IMR-90 (cell line): ENCODE results near the gene TMPRSS13. TPM values are rescaled to one million over a fixed set of nuclear protein-coding genes. Genes with fewer than 3 reads are reported as not detected.

Source experiments
- ATAC-seq: fragments of 200-7000 bp; cut with Tn5 transposase; 2 replicates; pipeline ENCODE4 v1.9.1; 2020; ENCODE audit warnings: low read depth, mild to moderate bottlenecking, moderate library complexity
- BruUV-seq: library from RNA; stranded (reverse); fragments of 400-500 nt; replicated peaks from 2 replicates; lab custom pipeline; 2021; lab: Mats Ljungman, UMichigan
- CTCF ChIA-PET: fragments of 300-600 bp; formaldehyde crosslinking; extraction: SDS; loops from one replicate; lab custom pipeline; 2021; ENCODE audit warnings: antibody characterized with exemption; lab: Yijun Ruan, JAX
- POLR2A ChIA-PET: fragments of 300-600 bp; sonication (Branson Sonifier 250); formaldehyde crosslinking; loops from one replicate; lab custom pipeline; 2022; ENCODE audit warnings: antibody characterized with exemption; ENCODE audit not compliant: unreplicated experiment; lab: Charles Lee
- DNase-seq: peaks from one replicate; pipeline ENCODE4 v3.0.0; 2013
- H2AFZ ChIP-seq: replicated peaks from 2 replicates; pipeline ENCODE3; 2013; ENCODE audit warnings: low read length, mild to moderate bottlenecking; ENCODE audit not compliant: poor library complexity
- H2AK5ac ChIP-seq: 2 replicates; pipeline ENCODE4 v1.6.1; 2013; ENCODE audit warnings: low read depth, low read length, inconsistent platforms
- H2AK9ac ChIP-seq: replicated peaks from 2 replicates; pipeline ENCODE3; 2013; ENCODE audit warnings: mild to moderate bottlenecking, low read depth, low read length, moderate library complexity; ENCODE audit not compliant: poor library complexity
- H2BK120ac ChIP-seq: 2 replicates; pipeline ENCODE4 v1.6.1; 2013; ENCODE audit warnings: low read depth, low read length, inconsistent platforms
- H2BK15ac ChIP-seq: 3 replicates; pipeline ENCODE4 v1.6.1; 2013; ENCODE audit warnings: low read depth, low read length, inconsistent platforms
- H2BK20ac ChIP-seq: 2 replicates; pipeline ENCODE4 v1.6.1; 2013; ENCODE audit warnings: low read depth, mild to moderate bottlenecking, inconsistent platforms, low read length, moderate library complexity
- H2BK5ac ChIP-seq: 2 replicates; pipeline ENCODE4 v1.6.1; 2013; ENCODE audit warnings: mild to moderate bottlenecking, low read depth, low read length, inconsistent platforms; ENCODE audit not compliant: poor library complexity, severe bottlenecking
- H3K14ac ChIP-seq: replicated peaks from 2 replicates; pipeline ENCODE4 v1.6.1; 2013; ENCODE audit warnings: low read depth, low read length, inconsistent platforms
- H3K18ac ChIP-seq: 2 replicates; pipeline ENCODE4 v1.6.1; 2013; ENCODE audit warnings: low read depth, low read length, control low read depth
- H3K23ac ChIP-seq: 2 replicates; pipeline ENCODE4 v1.6.1; 2013; ENCODE audit warnings: low read depth, low read length, inconsistent platforms
- H3K27ac ChIP-seq: 2 replicates; pipeline ENCODE4 v1.5.1; 2013; ENCODE audit warnings: mild to moderate bottlenecking, control low read depth, low read length; ENCODE audit not compliant: insufficient read depth
- H3K27me3 ChIP-seq: 2 replicates; pipeline ENCODE4 v1.6.1; 2013; ENCODE audit warnings: low read length; ENCODE audit not compliant: control insufficient read depth, insufficient read depth
- H3K36me3 ChIP-seq: 2 replicates; pipeline ENCODE4 v1.6.1; 2013; ENCODE audit warnings: low read length, mixed read lengths; ENCODE audit not compliant: control insufficient read depth, insufficient read depth
- H3K4ac ChIP-seq: 2 replicates; pipeline ENCODE4 v1.6.1; 2013; ENCODE audit warnings: low read depth, low read length, inconsistent platforms
- H3K4me1 ChIP-seq: 2 replicates; pipeline ENCODE4 v1.6.1; 2013; ENCODE audit warnings: low read length, mixed read lengths; ENCODE audit not compliant: control insufficient read depth, insufficient read depth
- H3K4me2 ChIP-seq: 2 replicates; pipeline ENCODE4 v1.6.1; 2013; ENCODE audit warnings: low read depth, mild to moderate bottlenecking, control low read depth, low read length, moderate library complexity
- H3K4me3 ChIP-seq: 2 replicates; pipeline ENCODE4 v1.5.1; 2013; ENCODE audit warnings: low read depth, mild to moderate bottlenecking, control low read depth, low read length, moderate library complexity; ENCODE audit not compliant: insufficient read depth
- H3K56ac ChIP-seq: 2 replicates; pipeline ENCODE4 v1.6.1; 2013; ENCODE audit warnings: low read length, inconsistent platforms; ENCODE audit not compliant: insufficient read depth; ENCODE audit errors: extremely low read depth
- H3K79me1 ChIP-seq, 2 experiments: 2 replicates each; pipeline ENCODE4 v1.6.1; 2013; ENCODE audit warnings: low read length in 2 of 2, inconsistent platforms in 1 of 2, low read depth in 1 of 2
- H3K9ac ChIP-seq: 2 replicates; pipeline ENCODE4 v1.6.1; 2013; ENCODE audit warnings: low read depth, low read length, control low read depth
- H3K9me1 ChIP-seq: 2 replicates; pipeline ENCODE4 v1.6.1; 2013; ENCODE audit warnings: low read length, inconsistent platforms; ENCODE audit not compliant: insufficient read depth
- H3K9me3 ChIP-seq: 2 replicates; pipeline ENCODE4 v1.6.1; 2013; ENCODE audit warnings: low read length; ENCODE audit not compliant: control insufficient read depth, insufficient read depth
- H4K20me1 ChIP-seq: 2 replicates; pipeline ENCODE4 v1.6.1; 2013; ENCODE audit warnings: low read length, inconsistent platforms; ENCODE audit not compliant: insufficient read depth
- H4K5ac ChIP-seq: 2 replicates; pipeline ENCODE4 v1.6.1; 2013; ENCODE audit warnings: mild to moderate bottlenecking, low read depth, low read length, control low read depth
- H4K8ac ChIP-seq, 2 experiments: 2 replicates each; pipeline ENCODE4 v1.6.1; 2013; ENCODE audit warnings: low read depth in 2 of 2, low read length in 2 of 2, control low read depth in 1 of 2, inconsistent platforms in 1 of 2
- H4K91ac ChIP-seq: 2 replicates; pipeline ENCODE4 v1.6.1; 2013; ENCODE audit warnings: low read depth, low read length, inconsistent platforms; ENCODE audit not compliant: insufficient read depth
- CEBPB ChIP-seq: IDR thresholded peaks from 2 replicates; pipeline ENCODE4 v1.6.1; 2012; ENCODE audit warnings: low read depth, low read length, improper control_type of control experiment
- CHD1 ChIP-seq: IDR thresholded peaks from 2 replicates; pipeline ENCODE4 v1.6.1; 2012; ENCODE audit warnings: low read depth, low read length, improper control_type of control experiment
- FOS ChIP-seq: fragments of 150-350 bp; IDR thresholded peaks from 2 replicates; pipeline ENCODE4 v1.6.1; 2016; ENCODE audit warnings: low read depth, low read length
- MAZ ChIP-seq: IDR thresholded peaks from 2 replicates; pipeline ENCODE4 v1.6.1; 2012; ENCODE audit warnings: low read depth, mild to moderate bottlenecking, low read length, improper control_type of control experiment, moderate library complexity, borderline replicate concordance
- MXI1 ChIP-seq: IDR thresholded peaks from 2 replicates; pipeline ENCODE4 v1.6.1; 2012; ENCODE audit warnings: low read depth, mild to moderate bottlenecking, low read length, moderate library complexity, borderline replicate concordance
- NFE2L2 ChIP-seq: fragments of 150-350 bp; IDR thresholded peaks from 2 replicates; pipeline ENCODE4 v1.6.1; 2016; ENCODE audit warnings: low read depth, mild to moderate bottlenecking, low read length
- POLR2A ChIP-seq: IDR thresholded peaks from 2 replicates; pipeline ENCODE4 v1.6.1; 2012; ENCODE audit warnings: mild to moderate bottlenecking, low read depth, low read length
- RCOR1 ChIP-seq: IDR thresholded peaks from 2 replicates; pipeline ENCODE4 v1.6.1; 2012; ENCODE audit warnings: mild to moderate bottlenecking, low read length, improper control_type of control experiment; ENCODE audit not compliant: insufficient replicate concordance
- RFX5 ChIP-seq: IDR thresholded peaks from 2 replicates; pipeline ENCODE4 v1.8.0; 2012; ENCODE audit warnings: low read depth, mild to moderate bottlenecking, low read length, moderate library complexity
- WGBS, 2 experiments: methylation state at CpG; one replicate each; pipeline versions ENCODE4 v1.1.5 to v1.1.7; 2013; ENCODE audit warnings: missing lambda C conversion rate in 2 of 2; ENCODE audit not compliant: insufficient read length in 1 of 2; ENCODE audit errors: extremely low coverage in 2 of 2; 5-methylcytosine and 5-hydroxymethylcytosine counted together
- dilution Hi-C: fragments of 300-500 bp; cut with HindIII; formaldehyde crosslinking; loops from one replicate; pipeline ENCODE4 v1.14.3; 2018; ENCODE audit warnings: low sequenced_read_pairs; ENCODE audit not compliant: unreplicated experiment
- in situ Hi-C: fragments of 300-500 bp; cut with MboI; formaldehyde crosslinking; loops from 3 replicates; pipeline ENCODE4 v1.14.3; 2019; ENCODE audit warnings: low sequenced_read_pairs, inconsistent platforms, mixed read lengths
- intact Hi-C: fragments of 100-400 bp; cut with micrococcal nuclease; formaldehyde crosslinking; loops from 2 replicates; pipeline ENCODE4 v1.10.0; 2022
- polyA plus RNA-seq, 3 experiments: library from polyadenylated mRNA; depleted of rRNA; stranded (reverse); fragments of >200 nt; gene quantifications; 2 replicates each; pipeline ENCODE4 v1.2.3, GENCODE V29; 2012; ENCODE audit warnings: low replicate concordance in 1 of 3
- total RNA-seq: library from RNA; depleted of rRNA; stranded (reverse); fragments of >200 nt; gene quantifications from 2 replicates; pipeline ENCODE4 v1.2.3, GENCODE V29; 2012
- TF ChIP-seq, protein P1 (sequence below): conservative IDR thresholded peaks from 2 replicates; pipeline ENCODE4 v1.5.1; 2012; ENCODE audit warnings: mild to moderate bottlenecking, low read depth, low read length, improper control_type of control experiment
- TF ChIP-seq, protein P2 (sequence below): fragments of 150-350 bp; IDR thresholded peaks from 2 replicates; pipeline ENCODE4 v1.6.1; 2017; ENCODE audit warnings: mild to moderate bottlenecking, antibody characterized with exemption, low read length, low read depth
- TF ChIP-seq, protein P3 (sequence below): fragments of 150-350 bp; IDR thresholded peaks from 2 replicates; pipeline ENCODE4 v1.6.1; 2016; ENCODE audit warnings: low read depth, mild to moderate bottlenecking, low read length, moderate library complexity, borderline replicate concordance

TMPRSS13 gene
- total and polyA plus RNA-seq, 2 of the 4 experiments (the other 2 are of a cell fraction): not detected

DNA sequence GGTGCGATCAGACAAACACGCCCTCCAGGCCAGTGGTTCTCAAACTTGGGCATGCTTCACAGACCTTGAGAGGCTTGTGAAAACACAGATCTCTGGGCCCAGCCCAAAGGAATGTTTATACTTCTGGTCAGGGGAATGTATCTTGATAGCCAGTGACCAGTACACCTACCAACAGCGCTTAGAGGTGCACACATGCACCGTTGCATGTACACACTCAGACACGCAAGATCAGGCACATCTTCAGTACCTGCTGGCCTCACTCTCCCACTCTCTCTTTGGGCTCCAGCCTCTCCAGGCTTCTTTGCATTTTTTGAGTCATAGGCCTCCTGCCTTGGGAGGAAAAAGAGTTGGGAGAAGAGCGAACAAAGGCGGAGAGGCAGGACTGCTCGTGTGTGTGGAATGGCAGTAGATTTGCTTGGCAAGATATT, 41.0 kb downstream of the TMPRSS13 start:
- Histone ChIP-seq H4K8ac (no peak overlapping the region), H2BK5ac (no peak overlapping the region), H3K18ac (no peak overlapping the region), H4K5ac (no peak overlapping the region), H3K9me1 (no peaks in the 10 kb centered on the region), H2BK120ac (no peak overlapping the region), H3K27me3 (no peaks in the 10 kb centered on the region; the same call in 1 of the 2 replicates), H3K36me3 (no peaks in the 10 kb centered on the region), H2BK20ac (no peak overlapping the region), H3K9ac (no peak overlapping the region), H2AK9ac (no peak overlapping the region), H3K4me1 (no peaks in the 10 kb centered on the region), H3K14ac (no peak overlapping the region), H3K27ac (no peak overlapping the region), H3K23ac (no peak overlapping the region), H3K4me3 (no peak overlapping the region), H4K91ac (no peak overlapping the region), H4K20me1 (no peaks in the 10 kb centered on the region), H3K79me1 (no peaks in the 10 kb centered on the region), H3K4ac (no peak overlapping the region), H2AFZ (no peak overlapping the region), H2BK15ac (no peak overlapping the region), H2AK5ac (no peak overlapping the region), H3K56ac (no peak overlapping the region), H3K4me2 (no peak overlapping the region), H3K9me3 (no peaks in the 10 kb centered on the region)
- TF ChIP-seq, protein P1, sequence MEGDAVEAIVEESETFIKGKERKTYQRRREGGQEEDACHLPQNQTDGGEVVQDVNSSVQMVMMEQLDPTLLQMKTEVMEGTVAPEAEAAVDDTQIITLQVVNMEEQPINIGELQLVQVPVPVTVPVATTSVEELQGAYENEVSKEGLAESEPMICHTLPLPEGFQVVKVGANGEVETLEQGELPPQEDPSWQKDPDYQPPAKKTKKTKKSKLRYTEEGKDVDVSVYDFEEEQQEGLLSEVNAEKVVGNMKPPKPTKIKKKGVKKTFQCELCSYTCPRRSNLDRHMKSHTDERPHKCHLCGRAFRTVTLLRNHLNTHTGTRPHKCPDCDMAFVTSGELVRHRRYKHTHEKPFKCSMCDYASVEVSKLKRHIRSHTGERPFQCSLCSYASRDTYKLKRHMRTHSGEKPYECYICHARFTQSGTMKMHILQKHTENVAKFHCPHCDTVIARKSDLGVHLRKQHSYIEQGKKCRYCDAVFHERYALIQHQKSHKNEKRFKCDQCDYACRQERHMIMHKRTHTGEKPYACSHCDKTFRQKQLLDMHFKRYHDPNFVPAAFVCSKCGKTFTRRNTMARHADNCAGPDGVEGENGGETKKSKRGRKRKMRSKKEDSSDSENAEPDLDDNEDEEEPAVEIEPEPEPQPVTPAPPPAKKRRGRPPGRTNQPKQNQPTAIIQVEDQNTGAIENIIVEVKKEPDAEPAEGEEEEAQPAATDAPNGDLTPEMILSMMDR: no peak
- TF ChIP-seq, protein P2, sequence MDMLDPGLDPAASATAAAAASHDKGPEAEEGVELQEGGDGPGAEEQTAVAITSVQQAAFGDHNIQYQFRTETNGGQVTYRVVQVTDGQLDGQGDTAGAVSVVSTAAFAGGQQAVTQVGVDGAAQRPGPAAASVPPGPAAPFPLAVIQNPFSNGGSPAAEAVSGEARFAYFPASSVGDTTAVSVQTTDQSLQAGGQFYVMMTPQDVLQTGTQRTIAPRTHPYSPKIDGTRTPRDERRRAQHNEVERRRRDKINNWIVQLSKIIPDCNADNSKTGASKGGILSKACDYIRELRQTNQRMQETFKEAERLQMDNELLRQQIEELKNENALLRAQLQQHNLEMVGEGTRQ: no peak
- TF ChIP-seq MAZ: no peak
- no peak for TF ChIP-seq CEBPB
- TF ChIP-seq MXI1: no peak
- TF ChIP-seq RCOR1: no peak
- TF ChIP-seq NFE2L2: no peak
- TF ChIP-seq, protein P3, sequence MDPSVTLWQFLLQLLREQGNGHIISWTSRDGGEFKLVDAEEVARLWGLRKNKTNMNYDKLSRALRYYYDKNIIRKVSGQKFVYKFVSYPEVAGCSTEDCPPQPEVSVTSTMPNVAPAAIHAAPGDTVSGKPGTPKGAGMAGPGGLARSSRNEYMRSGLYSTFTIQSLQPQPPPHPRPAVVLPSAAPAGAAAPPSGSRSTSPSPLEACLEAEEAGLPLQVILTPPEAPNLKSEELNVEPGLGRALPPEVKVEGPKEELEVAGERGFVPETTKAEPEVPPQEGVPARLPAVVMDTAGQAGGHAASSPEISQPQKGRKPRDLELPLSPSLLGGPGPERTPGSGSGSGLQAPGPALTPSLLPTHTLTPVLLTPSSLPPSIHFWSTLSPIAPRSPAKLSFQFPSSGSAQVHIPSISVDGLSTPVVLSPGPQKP: no peak
- TF ChIP-seq POLR2A: no peak
- no peak for TF ChIP-seq RFX5
- no peak for TF ChIP-seq FOS
- TF ChIP-seq CHD1: no peak
- intact Hi-C loops: no loop called here
- no TSS peak for BruUV-seq
- ChIA-PET POLR2A (no interaction called here), CTCF (no interaction called here)
- ATAC-seq (no peak), DNase-seq (no peak)
- dilution Hi-C loops: no loop called here
- WGBS, 2 experiments: 100% methylated on average over 2 of the region's 8 CpGs; no CpG with 5 or more reads in 1 of the 2 experiments
- in situ Hi-C loops: no loop called here
